Measurements from ENCODE around the gene CLCN5.

The CLCN5 gene

DNA sequence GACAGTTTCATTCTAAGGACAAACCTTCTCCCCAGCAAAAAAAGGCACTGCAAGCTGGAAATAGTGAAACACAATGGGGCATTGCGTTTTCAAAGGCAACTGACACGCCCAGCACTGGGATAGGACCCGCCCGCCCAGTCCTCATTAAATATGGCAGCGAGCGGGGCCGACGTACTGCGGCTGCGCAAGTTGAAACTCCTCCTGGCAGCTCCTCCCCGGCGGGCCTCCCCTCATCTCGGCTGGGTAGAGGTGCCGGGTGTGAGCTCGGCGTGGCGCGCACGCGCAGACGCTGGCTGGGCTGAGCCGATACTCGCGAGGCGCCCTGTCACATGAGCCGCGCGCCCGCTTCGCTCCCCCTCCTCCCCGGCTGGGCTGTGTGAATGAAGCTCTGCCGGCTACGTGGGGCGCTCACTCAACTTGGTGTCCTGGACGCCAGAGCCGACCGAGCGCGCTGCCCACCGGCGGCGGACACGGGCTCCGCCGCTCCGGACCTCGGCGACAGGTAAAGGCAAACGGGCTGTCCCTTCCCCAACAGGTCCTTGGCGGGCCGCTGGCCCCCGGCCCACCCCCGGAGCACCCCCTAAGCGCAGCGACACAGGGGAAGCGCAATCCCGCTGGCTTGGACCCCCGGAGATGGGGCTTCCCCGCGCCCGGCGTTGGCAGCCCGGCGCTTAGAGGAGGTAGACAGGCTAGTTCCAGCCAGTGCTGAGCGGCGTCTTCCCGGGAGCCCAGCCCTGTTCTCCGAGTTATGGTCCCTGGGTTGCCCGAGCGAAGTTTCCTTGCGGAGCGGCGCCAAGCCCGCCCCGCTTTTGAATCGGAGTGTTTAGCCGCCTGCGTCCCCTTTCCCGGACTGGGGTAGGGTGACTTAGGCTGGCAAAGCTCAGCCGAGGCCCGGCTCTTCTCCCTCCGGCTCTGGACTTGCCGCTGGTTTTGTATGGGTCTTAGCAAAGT is at the start of gene CLCN5:
Gene CLCN5 (plus strand): TSS at position 306 of the 951 bp plus-strand sequence. CDS start 2,703 bp downstream, outside the sequence.
- peak; percentile 94 for DNase-seq (ENCODE audit: low read depth)
- TF ChIP-seq MYC (IDR thresholded peaks at IDR 0.05; ENCODE audit: low read depth, low read length), result no peak
- TF ChIP-seq, protein P1, sequence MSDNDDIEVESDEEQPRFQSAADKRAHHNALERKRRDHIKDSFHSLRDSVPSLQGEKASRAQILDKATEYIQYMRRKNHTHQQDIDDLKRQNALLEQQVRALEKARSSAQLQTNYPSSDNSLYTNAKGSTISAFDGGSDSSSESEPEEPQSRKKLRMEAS (IDR thresholded peaks at IDR 0.05; ENCODE audit: low read depth, low read length), result peak; percentile 54
- peak; percentile 49 for TF ChIP-seq POLR2A (IDR thresholded peaks at IDR 0.05; ENCODE audit: extremely low read depth, insufficient read length)
- H3K4me3 ChIP-seq (ENCODE audit: low read depth, low read length), result peak within 1 kb of the TSS; percentile 58

DNA sequence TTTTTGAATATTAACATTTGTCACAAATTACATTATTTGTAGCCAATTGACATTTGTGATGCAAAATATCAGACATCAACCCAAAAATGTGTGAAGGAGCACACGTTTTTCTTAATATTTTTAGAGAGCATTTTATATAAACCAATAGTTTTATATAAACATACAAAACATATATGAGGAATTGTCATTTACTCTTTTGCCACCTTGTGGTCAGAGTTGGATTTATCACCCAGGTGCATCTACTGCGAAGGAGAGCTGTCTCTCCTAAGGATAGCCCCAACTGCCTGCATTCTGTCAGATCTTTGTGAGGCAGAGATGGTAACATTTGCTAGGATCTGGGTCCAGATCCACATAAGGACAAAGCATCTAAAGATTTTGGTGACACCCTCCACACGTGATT is 45.6 kb upstream of the CLCN5 start:
- no peak overlapping the region for H3K4me3 ChIP-seq (ENCODE audit: low read depth, low read length)
- no peak for TF ChIP-seq POLR2A (IDR thresholded peaks at IDR 0.05; ENCODE audit: extremely low read depth, insufficient read length)
- TF ChIP-seq, protein P2, sequence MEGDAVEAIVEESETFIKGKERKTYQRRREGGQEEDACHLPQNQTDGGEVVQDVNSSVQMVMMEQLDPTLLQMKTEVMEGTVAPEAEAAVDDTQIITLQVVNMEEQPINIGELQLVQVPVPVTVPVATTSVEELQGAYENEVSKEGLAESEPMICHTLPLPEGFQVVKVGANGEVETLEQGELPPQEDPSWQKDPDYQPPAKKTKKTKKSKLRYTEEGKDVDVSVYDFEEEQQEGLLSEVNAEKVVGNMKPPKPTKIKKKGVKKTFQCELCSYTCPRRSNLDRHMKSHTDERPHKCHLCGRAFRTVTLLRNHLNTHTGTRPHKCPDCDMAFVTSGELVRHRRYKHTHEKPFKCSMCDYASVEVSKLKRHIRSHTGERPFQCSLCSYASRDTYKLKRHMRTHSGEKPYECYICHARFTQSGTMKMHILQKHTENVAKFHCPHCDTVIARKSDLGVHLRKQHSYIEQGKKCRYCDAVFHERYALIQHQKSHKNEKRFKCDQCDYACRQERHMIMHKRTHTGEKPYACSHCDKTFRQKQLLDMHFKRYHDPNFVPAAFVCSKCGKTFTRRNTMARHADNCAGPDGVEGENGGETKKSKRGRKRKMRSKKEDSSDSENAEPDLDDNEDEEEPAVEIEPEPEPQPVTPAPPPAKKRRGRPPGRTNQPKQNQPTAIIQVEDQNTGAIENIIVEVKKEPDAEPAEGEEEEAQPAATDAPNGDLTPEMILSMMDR (IDR thresholded peaks at IDR 0.05; ENCODE audit: low read depth, low read length), result peak; percentile 5
- peak; percentile 20 for DNase-seq (ENCODE audit: low read depth)

DNA sequence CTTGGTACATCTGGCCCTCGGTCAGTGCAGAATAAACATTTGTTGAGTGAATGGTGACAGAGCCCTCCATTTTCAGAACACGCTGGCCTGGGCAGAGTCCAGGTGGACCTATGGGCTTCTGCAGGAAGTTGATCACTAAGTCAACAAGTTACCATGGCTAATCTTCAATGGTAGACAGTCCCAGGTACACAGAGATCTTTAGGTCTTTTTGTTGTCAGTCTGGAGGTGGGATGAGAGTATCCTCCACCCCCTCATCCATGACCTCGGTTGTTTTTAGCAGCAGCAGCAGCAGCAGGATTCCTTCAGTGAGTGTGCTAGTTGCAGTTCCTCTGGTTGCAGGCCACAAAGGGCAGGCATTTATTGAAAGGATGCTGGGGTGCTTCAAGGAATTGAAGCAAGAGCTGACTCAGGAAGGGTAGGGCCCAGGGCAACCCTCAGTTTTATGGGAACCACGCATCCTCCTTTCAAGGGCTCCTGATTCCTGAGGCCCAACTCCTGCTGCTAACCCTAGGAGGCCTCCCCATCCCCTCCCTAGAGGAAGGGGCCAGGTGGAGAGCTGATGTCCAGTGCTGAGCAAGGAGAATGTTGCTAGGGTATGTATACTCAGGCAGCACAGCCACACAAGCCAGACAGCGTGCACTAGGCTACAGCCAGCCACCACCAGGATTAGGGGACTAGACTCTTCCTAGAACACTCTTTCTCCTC is 44.8 kb upstream of the CLCN5 start:
- no peak for DNase-seq (ENCODE audit: low read depth)
- TF ChIP-seq, protein P2 (IDR thresholded peaks at IDR 0.05; ENCODE audit: low read depth, low read length), result no peak
- TF ChIP-seq, protein P1 (IDR thresholded peaks at IDR 0.05; ENCODE audit: low read depth, low read length), result no peak
- TF ChIP-seq MYC (IDR thresholded peaks at IDR 0.05; ENCODE audit: low read depth, low read length) (no peak), POLR2A (IDR thresholded peaks at IDR 0.05; ENCODE audit: extremely low read depth, insufficient read length) (no peak)
- H3K4me3 ChIP-seq (ENCODE audit: low read depth, low read length), result no peak overlapping the region

DNA sequence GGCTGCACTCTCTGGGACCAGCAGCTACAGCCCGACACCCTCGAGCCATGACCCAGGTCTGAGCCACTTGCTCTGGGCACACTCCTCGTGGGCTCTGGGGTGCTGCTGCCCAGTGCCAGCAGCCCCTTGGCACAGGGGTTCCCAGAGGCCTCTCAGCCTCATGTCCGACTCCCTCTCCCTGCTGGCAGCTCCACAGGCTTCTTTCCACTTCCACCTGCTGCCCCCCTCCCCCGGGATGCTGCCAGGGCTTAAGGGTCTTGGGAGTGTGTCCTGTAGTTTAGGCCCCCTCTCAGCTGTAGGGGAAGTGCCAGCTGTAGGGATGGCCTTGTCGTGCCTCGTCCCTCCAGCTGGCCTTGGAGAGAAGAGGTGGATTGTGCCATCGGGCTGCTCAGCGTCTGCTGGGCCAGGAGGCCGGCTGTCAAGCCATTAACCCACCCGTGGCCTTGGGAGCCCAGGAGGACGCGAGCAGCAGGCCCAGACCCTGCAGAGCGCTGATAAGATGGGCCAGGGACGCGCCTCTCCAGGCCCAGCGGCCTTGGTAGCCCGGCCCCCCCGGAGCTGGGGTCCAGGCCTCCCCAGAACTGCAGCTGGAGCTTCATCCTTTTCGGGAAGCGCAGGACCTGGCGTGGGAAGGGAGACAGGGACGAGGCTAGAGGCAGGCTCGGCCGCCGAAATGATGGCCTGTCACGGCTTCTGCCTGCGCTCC is 44.1 kb upstream of the CLCN5 start:
- TF ChIP-seq, protein P1 (IDR thresholded peaks at IDR 0.05; ENCODE audit: low read depth, low read length), result no peak
- TF ChIP-seq POLR2A (IDR thresholded peaks at IDR 0.05; ENCODE audit: extremely low read depth, insufficient read length) (no peak), MYC (IDR thresholded peaks at IDR 0.05; ENCODE audit: low read depth, low read length) (no peak)
- TF ChIP-seq, protein P2 (IDR thresholded peaks at IDR 0.05; ENCODE audit: low read depth, low read length), result no peak
- no peak for DNase-seq (ENCODE audit: low read depth)
- no peak overlapping the region for H3K4me3 ChIP-seq (ENCODE audit: low read depth, low read length)

DNA sequence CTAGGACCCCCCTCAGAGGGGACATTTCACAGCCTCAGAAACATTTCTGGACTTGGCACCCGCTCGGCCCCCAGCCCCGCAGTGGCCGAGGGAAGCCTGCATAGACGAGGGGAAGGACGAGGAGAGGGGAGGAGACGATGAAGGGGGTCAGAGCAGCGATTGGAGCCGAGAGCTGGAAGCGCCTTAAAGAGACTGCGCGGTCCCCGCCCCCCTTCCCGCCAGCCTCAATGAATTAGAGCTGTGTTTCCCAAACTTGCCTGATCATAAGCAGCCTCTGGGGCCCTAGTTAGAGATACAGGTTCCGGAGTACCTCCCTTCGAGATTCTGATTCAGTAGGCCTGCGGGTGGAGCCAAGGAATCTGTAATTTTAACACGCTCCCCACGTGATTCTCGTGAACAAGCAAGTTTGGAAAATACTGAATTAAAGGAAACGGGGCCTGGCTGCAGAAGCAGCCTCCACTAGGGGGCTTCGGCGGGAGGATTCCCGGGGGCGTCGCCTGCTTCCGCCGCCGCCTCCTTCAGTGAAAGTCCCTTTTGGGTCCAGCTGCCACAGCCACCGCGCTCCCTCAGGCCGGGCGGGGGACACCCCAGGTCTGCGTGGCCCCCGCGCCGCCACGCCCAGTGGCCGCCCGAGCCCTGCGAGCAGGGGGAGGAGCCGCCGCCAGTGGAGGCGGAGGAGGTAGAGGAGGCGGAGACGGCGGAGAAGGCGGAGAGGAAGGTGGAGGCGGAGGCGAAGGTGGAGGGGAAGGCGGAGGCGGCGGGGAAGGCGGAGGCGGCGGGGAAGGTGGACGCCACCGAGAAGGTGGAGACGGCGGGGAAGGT is 43.4 kb upstream of the CLCN5 start, which contains the start of gene USP27X:
Gene USP27X (plus strand): TSS at position 651 of the 822 bp plus-strand sequence. CDS start 824 bp downstream, outside the sequence.
- TF ChIP-seq, protein P2 (IDR thresholded peaks at IDR 0.05; ENCODE audit: low read depth, low read length), result peak; percentile 43
- TF ChIP-seq POLR2A (IDR thresholded peaks at IDR 0.05; ENCODE audit: extremely low read depth, insufficient read length), result no peak
- peak within 1 kb of the TSS; percentile 47 for H3K4me3 ChIP-seq (ENCODE audit: low read depth, low read length)
- peak; percentile 76 for DNase-seq (ENCODE audit: low read depth)

All from NB4 (cell line).